NCI-H510A treated with DMSO at 0.1 percent for 48 hours (cell line): ENCODE measurements around the gene MMD2.
A peak's percentile ranks its signal among the peaks of the same experiment; 100 is the strongest.

Source experiments
- DNase-seq: peaks from one replicate; lab custom pipeline; 2025; lab: John Stamatoyannopoulos, UW

The MMD2 gene

GRCh38 chr7:4871056-4871680 is 87.8 kb downstream of the MMD2 start:
- DNase-seq: no peak

- no peak for DNase-seq
These were observed 90.5 kb downstream of the MMD2 start for GRCh38 chr7:4868493-4868892.

DNA sequence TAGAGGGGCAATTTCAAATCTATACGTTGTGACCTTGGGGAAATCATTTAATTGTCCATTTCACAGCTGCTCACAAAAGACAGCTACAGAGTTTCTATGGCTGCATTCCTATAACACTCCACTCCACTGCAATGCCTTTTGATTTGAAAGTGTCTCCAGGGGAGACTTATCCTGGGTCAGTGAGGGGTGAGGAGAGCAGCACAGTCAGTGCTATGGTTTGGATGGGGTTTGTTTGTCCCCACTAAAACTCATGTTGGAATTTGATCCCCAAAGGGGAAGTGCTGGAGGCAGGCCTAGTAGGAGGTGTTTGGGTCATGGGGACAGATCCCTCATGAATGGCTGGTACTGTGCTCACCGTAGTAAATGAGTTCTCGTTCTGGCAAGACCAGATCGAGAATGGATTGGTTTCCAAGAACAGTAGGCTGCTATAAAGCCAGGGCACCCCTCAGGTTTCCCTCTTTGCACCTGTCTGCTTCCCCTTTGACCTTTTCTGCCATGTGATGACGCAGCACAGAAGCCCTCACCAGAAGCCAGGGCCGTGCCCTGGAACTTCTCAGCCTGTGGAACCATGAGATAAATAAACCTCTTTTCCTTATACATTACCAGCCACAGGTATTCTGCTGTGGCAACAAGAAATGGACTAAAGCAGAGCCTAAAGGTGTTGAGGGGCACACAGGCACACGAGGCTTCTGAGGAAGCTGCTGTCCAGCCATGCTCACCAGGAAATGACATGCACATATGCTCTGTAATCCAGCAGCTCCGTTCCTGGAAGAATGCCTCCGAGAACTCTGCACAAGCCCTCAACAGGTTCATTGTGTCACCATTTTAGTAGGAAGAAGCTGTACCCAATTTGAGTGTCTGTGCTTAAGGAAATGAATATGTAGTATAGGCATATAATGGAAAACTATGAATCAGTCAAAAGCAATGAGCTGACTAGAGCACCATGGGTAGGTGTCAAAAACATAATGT is 92.2 kb downstream of the MMD2 start:
- DNase-seq: no peak

DNA sequence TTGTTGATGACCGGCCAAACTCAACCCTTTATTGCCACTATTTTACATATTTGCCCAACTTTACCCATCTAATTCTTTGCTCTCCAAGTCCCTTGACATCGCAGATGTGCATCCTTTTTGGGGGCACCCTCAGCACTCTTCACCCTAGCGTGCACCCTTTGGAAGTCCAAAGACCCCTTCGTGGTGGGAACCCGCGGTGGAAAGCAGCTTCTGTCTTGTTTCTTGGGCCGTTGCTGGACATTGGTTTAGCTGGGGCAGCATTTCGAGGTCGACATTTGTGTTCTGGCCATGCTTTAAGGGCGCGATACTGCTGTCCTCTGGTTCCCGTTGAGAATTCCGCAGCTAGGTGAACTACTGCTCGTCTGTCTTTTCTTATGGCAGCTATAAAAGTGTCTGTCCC is 96.8 kb downstream of the MMD2 start:
- no peak for DNase-seq

GRCh38 chr7:4861673-4862072 is 97.3 kb downstream of the MMD2 start, which contains the start of gene PAPOLB:
Gene PAPOLB (minus strand): TSS chr7:4862030. CDS start chr7:4861810, 220 bp downstream.
- no peak for DNase-seq

- DNase-seq: no peak
These were observed 97.8 kb downstream of the MMD2 start for GRCh38 chr7:4861227-4861626.

GRCh38 chr7:4857189-4857588 is 101.8 kb downstream of the MMD2 start:
- no peak for DNase-seq

DNA sequence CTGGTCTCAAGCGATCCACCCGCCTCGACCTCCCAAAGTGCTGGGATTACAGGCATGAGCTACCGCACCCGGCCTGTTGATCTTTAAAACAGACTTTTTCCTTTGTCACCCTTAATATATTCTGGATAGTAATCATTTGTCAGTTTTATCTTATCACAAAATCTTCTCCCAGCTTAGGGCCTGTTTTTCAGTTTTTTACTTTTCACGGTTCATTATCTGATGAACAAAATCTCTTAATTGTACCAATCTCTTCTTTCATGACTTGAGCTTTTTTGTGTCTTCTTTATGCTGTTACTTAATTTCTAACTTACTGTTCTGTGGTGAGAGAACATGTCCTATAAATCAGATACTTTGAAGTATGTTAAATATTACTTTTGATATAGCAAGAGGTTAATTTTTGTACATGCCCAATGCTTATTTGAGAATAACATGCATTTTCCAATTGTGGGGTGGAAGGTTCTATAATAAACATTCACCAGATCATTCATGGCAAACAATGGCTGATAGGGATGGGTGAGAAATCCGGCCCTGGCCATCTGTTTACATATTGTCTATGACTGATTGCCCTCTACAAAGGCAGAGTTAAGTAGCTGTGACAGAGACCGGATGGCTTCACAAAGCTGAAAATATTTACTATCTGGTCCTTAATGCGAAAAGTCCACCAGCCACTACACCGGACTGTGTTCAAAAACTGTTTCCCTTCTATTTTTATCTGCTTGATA is 102.5 kb downstream of the MMD2 start:
- peak; percentile 27 for DNase-seq
